HepG2 (cell line): ENCODE results near the gene GYS2. TPM values are rescaled to one million over a fixed set of nuclear protein-coding genes. Genes with fewer than 3 reads are reported as not detected.

Source experiments
- FOSL1 ChIP-seq: sonication (generic); formaldehyde crosslinking; IDR thresholded peaks from 2 replicates; pipeline ENCODE4 v1.9.0; 2021; ENCODE audit warnings: missing genetic modification reagents, borderline replicate concordance
- GPN1 ChIP-seq: sonication (generic); formaldehyde crosslinking; IDR thresholded peaks from 2 replicates; pipeline ENCODE4 v1.5.1; 2020; ENCODE audit warnings: missing genetic modification reagents, borderline replicate concordance
- MTA1 ChIP-seq: sonication (generic); formaldehyde crosslinking; IDR thresholded peaks from 2 replicates; pipeline ENCODE4 v1.4.0; 2020; ENCODE audit warnings: missing genetic modification reagents, mild to moderate bottlenecking, borderline replicate concordance
- PHF21A ChIP-seq: sonication (generic); formaldehyde crosslinking; IDR thresholded peaks from 2 replicates; pipeline ENCODE4 v1.5.0; 2020; ENCODE audit warnings: mild to moderate bottlenecking, missing genetic modification reagents
- SNAPC4 ChIP-seq: sonication (generic); formaldehyde crosslinking; IDR thresholded peaks from 2 replicates; pipeline ENCODE4 v1.4.0; 2020; ENCODE audit warnings: mild to moderate bottlenecking, missing genetic modification reagents
- SNRNP70 ChIP-seq: fragments of 200-400 bp; formaldehyde crosslinking; IDR thresholded peaks from 2 replicates; pipeline ENCODE4 v1.6.1; 2017; ENCODE audit warnings: mild to moderate bottlenecking, low read depth, low read length, moderate library complexity
- ZC3H4 ChIP-seq: sonication (generic); formaldehyde crosslinking; IDR thresholded peaks from 2 replicates; pipeline ENCODE4 v1.4.0; 2020; ENCODE audit warnings: missing genetic modification reagents, borderline replicate concordance
- ZFP36L2 ChIP-seq: sonication (generic); formaldehyde crosslinking; IDR thresholded peaks from 2 replicates; pipeline ENCODE4 v1.4.0; 2020; ENCODE audit warnings: missing genetic modification reagents
- ZNF496 ChIP-seq: sonication (generic); formaldehyde crosslinking; IDR thresholded peaks from 2 replicates; pipeline ENCODE4 v1.8.1; 2023; ENCODE audit warnings: mild to moderate bottlenecking, moderate library complexity, missing genetic modification reagents; ENCODE audit not compliant: insufficient replicate concordance
- ZNF512B ChIP-seq: sonication (generic); formaldehyde crosslinking; IDR thresholded peaks from 2 replicates; pipeline ENCODE4 v1.5.1; 2020; ENCODE audit warnings: missing genetic modification reagents, mild to moderate bottlenecking, borderline replicate concordance
- ZNF547 ChIP-seq: sonication (generic); formaldehyde crosslinking; IDR thresholded peaks from 2 replicates; pipeline ENCODE4 v1.5.1; 2020; ENCODE audit warnings: mild to moderate bottlenecking, missing genetic modification reagents
- ZNF839 ChIP-seq: sonication (generic); formaldehyde crosslinking; IDR thresholded peaks from 2 replicates; pipeline ENCODE4 v1.4.0; 2020; ENCODE audit warnings: missing genetic modification reagents, mild to moderate bottlenecking, borderline replicate concordance
- ZNF891 ChIP-seq: sonication (generic); formaldehyde crosslinking; IDR thresholded peaks from 2 replicates; pipeline ENCODE4 v1.5.0; 2020; ENCODE audit warnings: mild to moderate bottlenecking, missing genetic modification reagents
- polyA plus RNA-seq, 8 experiments: library from polyadenylated mRNA; depleted of rRNA in 3 of 8; stranded (reverse) in 7 of 8; unstranded in 1 of 8; fragments of >200 nt; fragmentation: Illumina TruSeq in 4 of 8; extraction: Trizol in 4 of 8; gene quantifications; 2 replicates each; pipeline versions ENCODE4 v1.2.1 to v1.2.3, GENCODE V29; 2011 to 2016; ENCODE audit warnings: low read depth in 4 of 8, missing spikeins in 1 of 8, mixed read lengths in 1 of 8; ENCODE audit not compliant: insufficient read depth in 1 of 8
- total RNA-seq, 5 experiments: library from RNA; depleted of rRNA; stranded (reverse); fragments of >200 nt; fragmentation: Illumina TruSeq; extraction: Trizol; gene quantifications; 2 replicates each; pipeline ENCODE4 v1.2.3, GENCODE V29; 2016; ENCODE audit warnings: low read depth in 1 of 5

GYS2 gene
- total and polyA plus RNA-seq, 2 of the 13 experiments (the other 11 are each of a cell fraction or from before 2014, with no cell fraction given): not detected

GRCh38 chr12:21547437-21547836 is 57.2 kb downstream of the GYS2 start (continued):
- TF ChIP-seq SNAPC4 (CRISPR knock-in tag) (no peak), ZNF547 (CRISPR knock-in tag) (no peak), ZC3H4 (CRISPR knock-in tag) (no peak), ZNF496 (CRISPR knock-in tag) (no peak), FOSL1 (CRISPR knock-in tag) (no peak), ZFP36L2 (CRISPR knock-in tag) (no peak), SNRNP70 (no peak), MTA1 (CRISPR knock-in tag) (no peak), GPN1 (no peak), ZNF512B (no peak), ZNF839 (CRISPR knock-in tag) (no peak), PHF21A (CRISPR knock-in tag) (no peak), ZNF891 (CRISPR knock-in tag) (no peak)
